SKM-1 (cell line): ENCODE measurements around the gene STRN.
"Not testable (repeated sequence)": the region's sequence is repeated elsewhere in the genome, so short reads cannot be mapped to it uniquely, and the experiment has no call there.

Experiments
- DNase-seq: peaks from one replicate; lab custom pipeline; 2025; ENCODE audit not compliant: unreplicated experiment; lab: John Stamatoyannopoulos, UW

Gene STRN

GRCh38 chr2:36849265-36849664 lies 117.1 kb downstream of the STRN start:
- DNase-seq: no peak

DNA sequence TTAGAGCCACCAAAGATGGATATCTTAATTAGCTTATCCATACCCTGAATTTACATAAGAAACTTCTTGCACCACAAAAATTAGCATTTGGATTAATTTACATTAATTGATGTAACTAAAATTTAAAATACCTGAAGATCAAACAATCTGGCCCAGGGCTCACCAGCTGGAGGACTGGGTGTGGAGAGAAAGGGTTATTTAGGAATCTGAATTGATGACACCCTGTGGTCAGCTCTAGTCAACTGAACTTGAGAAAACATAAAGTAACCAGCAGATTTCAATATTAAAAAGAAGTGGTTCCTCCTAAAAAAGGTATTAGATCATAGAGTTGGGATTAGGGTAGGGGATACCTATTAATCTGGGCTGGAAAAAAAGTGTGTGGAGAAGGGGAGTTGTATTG lies 122.5 kb downstream of the STRN start:
- DNase-seq: no peak

DNA sequence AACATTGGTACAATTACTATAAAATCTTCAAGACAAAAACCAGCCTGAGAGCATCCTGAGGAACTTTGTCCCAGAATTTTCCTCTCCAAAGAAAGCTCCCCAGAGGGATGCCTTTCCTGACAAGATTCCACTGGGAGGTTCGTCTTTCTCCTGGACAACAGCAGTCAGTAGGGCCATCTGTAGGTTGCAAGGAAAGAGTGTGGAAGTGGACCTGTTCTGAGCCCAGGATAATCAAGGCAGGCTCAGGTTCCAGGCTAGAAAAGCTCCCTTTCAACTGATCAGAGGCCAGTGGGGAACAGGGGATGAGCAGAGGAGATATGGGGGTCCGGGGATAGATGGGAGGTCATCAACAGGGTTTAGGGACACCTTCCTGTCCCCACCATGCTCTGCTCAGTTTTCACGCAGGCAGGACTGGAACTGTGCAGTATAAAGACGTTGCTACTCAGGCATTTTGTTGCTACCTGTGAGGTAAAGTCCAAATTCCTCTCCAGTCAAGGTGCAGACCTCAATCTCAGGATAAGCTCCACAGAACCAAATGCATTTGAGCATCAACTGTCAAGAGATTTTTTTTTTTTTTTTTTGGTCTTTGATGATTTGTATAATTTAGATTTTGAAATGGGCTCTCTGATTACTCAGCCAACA lies 126.2 kb downstream of the STRN start:
- DNase-seq: no peak

- no peak for DNase-seq
Measured at GRCh38 chr2:36834731-36835524, 131.4 kb downstream of the STRN start.

DNA sequence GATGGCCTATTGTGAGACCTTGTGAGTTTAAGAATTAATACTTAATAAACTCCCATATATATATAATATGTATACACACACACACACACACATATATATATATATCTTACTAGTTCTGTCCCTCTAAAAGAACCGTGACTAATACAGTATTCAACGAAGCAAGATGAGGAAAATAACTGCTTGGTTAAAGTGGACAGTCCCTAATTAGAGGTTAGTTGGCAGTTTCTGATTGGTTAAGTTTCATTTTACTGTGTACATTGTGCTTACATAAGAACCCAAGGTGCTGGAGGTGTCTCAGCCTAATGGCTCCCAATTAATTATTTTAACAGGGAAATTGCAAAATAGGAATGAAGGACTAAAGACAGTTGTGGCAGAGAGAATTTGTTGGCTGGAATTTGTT lies 132.1 kb downstream of the STRN start:
- no peak for DNase-seq

DNA sequence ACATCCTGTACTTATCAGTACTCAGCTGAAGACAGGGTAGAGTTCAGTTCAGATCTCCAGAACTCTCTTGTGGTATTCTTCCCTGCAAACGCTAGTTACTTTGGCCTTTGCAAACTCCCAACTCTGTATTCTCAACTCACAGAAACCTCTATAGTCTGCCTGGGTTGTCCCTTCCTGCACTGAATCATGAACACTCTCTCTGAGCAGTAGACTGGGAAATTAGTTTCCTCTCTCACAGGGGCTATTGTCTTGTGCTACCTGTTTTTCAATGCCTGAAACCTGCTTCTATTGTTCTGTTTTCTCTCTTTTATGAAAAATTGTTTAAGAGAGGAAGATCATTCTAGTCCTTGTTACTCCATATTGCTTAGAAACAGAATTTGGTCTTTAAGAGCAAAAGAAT lies 135.2 kb downstream of the STRN start:
- no peak for DNase-seq

GRCh38 chr2:36824683-36825082 lies 141.7 kb downstream of the STRN start:
- not testable (repeated sequence) for DNase-seq

- no peak for DNase-seq
Measured at GRCh38 chr2:36824273-36824672, 142.1 kb downstream of the STRN start.

GRCh38 chr2:36823862-36824261 lies 142.5 kb downstream of the STRN start:
- no peak for DNase-seq

- no peak for DNase-seq
Measured at GRCh38 chr2:36820942-36821605, 145.3 kb downstream of the STRN start.

DNA sequence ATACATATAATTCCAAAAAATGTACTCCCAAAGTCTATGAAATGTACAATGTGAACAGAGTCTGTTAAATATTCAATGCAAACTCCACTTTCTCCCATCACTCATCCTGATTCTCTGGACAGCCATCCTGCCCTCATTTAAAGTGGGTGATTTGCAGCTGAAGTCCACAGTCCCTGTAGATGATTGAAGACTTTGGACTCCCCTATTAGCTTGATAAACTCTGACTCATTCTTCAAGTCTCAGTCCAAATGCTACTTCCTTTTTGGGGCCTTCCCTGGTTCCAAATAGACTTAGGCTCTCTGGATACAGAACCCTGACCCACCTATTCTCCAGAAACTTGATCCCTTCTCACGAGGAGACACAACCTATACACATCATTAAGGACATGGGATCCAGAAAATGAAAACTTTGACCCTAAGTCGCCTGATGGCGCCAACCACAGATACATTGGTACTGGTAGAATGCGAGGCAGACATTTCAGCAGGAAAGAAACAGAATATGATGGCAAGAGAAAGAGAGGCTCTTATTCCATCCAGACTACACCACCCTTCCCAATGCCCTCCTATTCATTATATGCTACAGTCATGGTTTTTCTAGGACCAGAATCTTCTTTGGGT lies 147.1 kb downstream of the STRN start:
- DNase-seq: no peak

- no peak for DNase-seq
Measured at GRCh38 chr2:36818542-36818941, 147.8 kb downstream of the STRN start.

GRCh38 chr2:36812196-36812595 lies 154.1 kb downstream of the STRN start:
- no peak for DNase-seq

DNA sequence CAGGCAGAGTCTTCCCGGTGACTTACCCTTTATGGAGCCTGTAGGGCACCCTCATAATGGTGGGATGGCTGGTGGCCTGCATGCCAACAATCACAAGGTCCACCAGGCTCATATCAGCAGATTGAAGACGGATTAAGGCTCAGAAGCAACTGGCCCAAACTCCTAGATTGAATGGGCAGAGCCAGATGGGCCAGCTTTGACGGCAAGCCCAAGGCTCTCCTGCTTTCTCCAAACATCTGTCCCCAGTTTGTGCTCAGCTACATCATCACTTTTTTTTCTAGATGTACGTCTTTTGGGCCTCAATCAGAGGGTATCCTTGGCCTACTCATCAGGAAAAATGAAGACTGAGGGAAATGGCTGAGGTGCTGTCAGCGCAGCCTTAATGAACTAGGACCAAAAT lies 155.3 kb downstream of the STRN start:
- DNase-seq: no peak

GRCh38 chr2:36809069-36809445 lies 157.3 kb downstream of the STRN start:
- no peak for DNase-seq

DNA sequence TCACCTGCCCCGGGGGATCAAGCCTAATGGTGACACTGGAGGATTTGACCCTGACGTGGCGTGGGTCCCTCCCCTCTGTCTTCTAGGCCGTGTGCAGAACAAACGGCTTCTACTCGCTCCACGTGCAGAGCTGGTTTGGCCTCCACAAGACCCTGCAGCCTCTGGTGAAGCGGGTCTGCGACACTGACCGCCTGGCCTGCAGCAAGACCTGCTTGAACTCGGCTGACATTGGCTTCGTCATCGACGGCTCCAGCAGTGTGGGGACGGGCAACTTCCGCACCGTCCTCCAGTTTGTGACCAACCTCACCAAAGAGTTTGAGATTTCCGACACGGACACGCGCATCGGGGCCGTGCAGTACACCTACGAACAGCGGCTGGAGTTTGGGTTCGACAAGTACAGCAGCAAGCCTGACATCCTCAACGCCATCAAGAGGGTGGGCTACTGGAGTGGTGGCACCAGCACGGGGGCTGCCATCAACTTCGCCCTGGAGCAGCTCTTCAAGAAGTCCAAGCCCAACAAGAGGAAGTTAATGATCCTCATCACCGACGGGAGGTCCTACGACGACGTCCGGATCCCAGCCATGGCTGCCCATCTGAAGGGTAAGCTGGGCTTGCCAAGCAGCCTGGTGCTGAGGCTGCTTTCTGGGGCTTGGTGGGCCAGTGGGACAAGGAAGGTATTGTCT lies 157.8 kb downstream of the STRN start:
- DNase-seq: no peak

DNA sequence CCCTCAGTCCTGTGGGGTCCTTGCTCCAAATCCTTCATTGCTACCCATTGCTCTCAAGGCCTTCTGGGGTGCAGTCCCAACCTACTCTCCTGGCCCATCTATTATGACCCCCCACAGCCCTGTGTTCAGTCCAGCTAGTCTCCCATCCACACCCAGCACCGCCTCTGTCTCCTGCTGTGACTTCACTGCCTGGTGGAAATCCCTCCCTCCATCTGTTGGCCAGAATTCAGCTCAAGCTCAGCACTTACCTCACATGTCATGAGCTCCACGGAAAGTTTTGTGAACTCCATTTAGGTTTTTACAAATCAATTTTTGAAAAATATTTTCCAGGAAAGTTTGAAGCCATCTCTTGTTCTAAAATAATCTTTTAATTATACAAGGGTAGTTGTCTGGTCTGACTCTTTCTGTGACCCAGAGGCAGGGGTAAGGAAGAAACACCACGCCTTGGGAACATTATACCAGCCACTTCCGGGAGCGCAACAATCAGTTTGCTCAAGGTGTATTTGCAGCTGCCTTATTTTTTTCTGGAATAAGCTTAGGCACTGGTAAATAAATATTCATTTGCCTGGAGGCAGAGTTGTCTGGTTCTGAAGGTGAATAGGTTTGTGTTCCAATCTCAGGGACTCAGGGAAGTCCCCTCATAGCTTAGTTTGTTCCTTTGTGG lies 159.0 kb downstream of the STRN start:
- DNase-seq: no peak

DNA sequence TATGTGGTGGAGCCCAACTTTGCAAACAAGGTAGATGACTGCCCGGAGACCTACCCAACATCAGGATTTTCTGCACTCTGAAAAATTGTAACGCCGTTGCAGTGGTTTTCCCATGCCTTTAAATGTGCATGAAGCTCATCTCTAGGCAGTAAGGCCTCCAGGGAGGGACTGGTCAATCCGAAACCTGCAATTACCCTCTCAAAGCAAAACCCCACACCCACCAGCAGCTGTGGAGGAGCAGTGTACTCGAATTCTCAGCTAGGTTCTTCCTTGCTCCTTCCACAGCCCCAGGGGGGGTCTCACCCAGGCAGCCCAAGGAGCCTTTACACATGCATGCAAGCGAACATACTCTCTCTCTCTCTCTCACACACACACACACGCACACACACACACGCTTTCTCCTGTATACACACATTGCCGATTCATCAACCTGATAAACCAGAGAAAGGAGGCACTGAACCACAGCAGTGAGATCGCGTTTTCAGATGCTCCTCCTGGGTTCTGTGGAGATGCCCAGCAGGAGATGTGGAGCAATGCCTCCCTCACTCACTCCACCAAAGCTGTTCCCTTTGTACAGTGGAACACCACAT lies 160.6 kb downstream of the STRN start:
- no peak for DNase-seq

DNA sequence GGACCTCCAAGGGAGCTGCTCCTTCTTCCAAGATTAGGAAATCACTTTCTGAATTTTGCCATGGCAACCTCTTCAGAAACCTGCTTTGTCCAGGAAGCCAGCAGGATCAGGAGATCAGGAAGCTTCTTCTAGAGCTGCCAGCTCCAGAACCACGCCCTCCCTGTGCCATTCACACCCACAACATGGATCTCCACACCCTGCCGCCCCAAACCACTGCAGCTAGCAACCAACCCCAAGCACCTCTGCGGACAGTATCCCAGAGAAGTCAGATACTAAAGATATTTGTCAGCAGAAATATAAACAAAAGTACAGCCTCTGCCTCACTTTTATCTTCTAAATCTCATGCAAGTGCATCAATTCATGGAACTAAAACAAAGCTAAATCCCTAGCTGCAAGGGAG lies 163.4 kb downstream of the STRN start:
- DNase-seq: no peak

- no peak for DNase-seq
Measured at GRCh38 chr2:36801088-36801487, 165.2 kb downstream of the STRN start.
